ENCODE results near the gene YEATS4.

Gene YEATS4

GRCh38 chr12:69392179-69392928, 32.8 kb downstream of the YEATS4 start:
- no peak for DNase-seq (ENCODE audit: low read depth in 2 of 2)

- no peak for DNase-seq (ENCODE audit: low read depth in 2 of 2)
These were observed 36.5 kb downstream of the YEATS4 start for GRCh38 chr12:69396041-69396440.

GRCh38 chr12:69396963-69397362, 37.4 kb downstream of the YEATS4 start:
- DNase-seq (ENCODE audit: low read depth in 2 of 2): no peak

GRCh38 chr12:69397978-69398377, 38.4 kb downstream of the YEATS4 start:
- DNase-seq (ENCODE audit: low read depth in 2 of 2): no peak

GRCh38 chr12:69401940-69402339, 42.4 kb downstream of the YEATS4 start:
- no peak for DNase-seq (ENCODE audit: low read depth in 2 of 2)

GRCh38 chr12:69404851-69405565, 45.5 kb downstream of the YEATS4 start:
- DNase-seq (ENCODE audit: low read depth in 2 of 2): no peak

- no peak for DNase-seq (ENCODE audit: low read depth in 2 of 2)
These were observed 46.0 kb downstream of the YEATS4 start for GRCh38 chr12:69405566-69405865.

GRCh38 chr12:69406217-69406616, 46.7 kb downstream of the YEATS4 start:
- DNase-seq (ENCODE audit: low read depth in 2 of 2): no peak

GRCh38 chr12:69410571-69410970, 51.0 kb downstream of the YEATS4 start:
- DNase-seq (ENCODE audit: low read depth in 2 of 2): no peak

- no peak for DNase-seq (ENCODE audit: low read depth in 2 of 2)
These were observed 53.1 kb downstream of the YEATS4 start for GRCh38 chr12:69412655-69413054.

GRCh38 chr12:69415471-69416275, 56.1 kb downstream of the YEATS4 start:
- no peak for DNase-seq (ENCODE audit: low read depth in 2 of 2)

GRCh38 chr12:69417231-69417630, 57.7 kb downstream of the YEATS4 start:
- DNase-seq (ENCODE audit: low read depth in 2 of 2): no peak

GRCh38 chr12:69417741-69418167, 58.2 kb downstream of the YEATS4 start:
- DNase-seq (ENCODE audit: low read depth in 2 of 2): no peak

GRCh38 chr12:69419701-69420100, 60.2 kb downstream of the YEATS4 start:
- no peak for DNase-seq (ENCODE audit: low read depth in 2 of 2)

- no peak for DNase-seq (ENCODE audit: low read depth in 2 of 2)
These were observed 62.0 kb downstream of the YEATS4 start for GRCh38 chr12:69421548-69421947.

- no peak for DNase-seq (ENCODE audit: low read depth in 2 of 2)
These were observed 63.7 kb downstream of the YEATS4 start for GRCh38 chr12:69423037-69423905.

- DNase-seq (ENCODE audit: low read depth in 2 of 2): no peak
These were observed 65.9 kb downstream of the YEATS4 start for GRCh38 chr12:69425417-69425816.

GRCh38 chr12:69428351-69429073, 69.0 kb downstream of the YEATS4 start:
- DNase-seq (ENCODE audit: low read depth in 2 of 2): no peak

GRCh38 chr12:69430942-69431590, 71.5 kb downstream of the YEATS4 start:
- no peak for DNase-seq (ENCODE audit: low read depth in 2 of 2)

GRCh38 chr12:69431591-69432222, 72.2 kb downstream of the YEATS4 start:
- no peak for DNase-seq (ENCODE audit: low read depth in 2 of 2)

All from stimulated activated CD4-positive, alpha-beta T cell treated with anti-CD3 and anti-CD28 coated beads, Interleukin-15, amount 100 ng/mL, for 48 hours (primary cell).